ENCODE measurements around the gene CPNE7.
A peak's percentile ranks its signal among the peaks of the same experiment; 100 is the strongest.

Gene CPNE7

DNA sequence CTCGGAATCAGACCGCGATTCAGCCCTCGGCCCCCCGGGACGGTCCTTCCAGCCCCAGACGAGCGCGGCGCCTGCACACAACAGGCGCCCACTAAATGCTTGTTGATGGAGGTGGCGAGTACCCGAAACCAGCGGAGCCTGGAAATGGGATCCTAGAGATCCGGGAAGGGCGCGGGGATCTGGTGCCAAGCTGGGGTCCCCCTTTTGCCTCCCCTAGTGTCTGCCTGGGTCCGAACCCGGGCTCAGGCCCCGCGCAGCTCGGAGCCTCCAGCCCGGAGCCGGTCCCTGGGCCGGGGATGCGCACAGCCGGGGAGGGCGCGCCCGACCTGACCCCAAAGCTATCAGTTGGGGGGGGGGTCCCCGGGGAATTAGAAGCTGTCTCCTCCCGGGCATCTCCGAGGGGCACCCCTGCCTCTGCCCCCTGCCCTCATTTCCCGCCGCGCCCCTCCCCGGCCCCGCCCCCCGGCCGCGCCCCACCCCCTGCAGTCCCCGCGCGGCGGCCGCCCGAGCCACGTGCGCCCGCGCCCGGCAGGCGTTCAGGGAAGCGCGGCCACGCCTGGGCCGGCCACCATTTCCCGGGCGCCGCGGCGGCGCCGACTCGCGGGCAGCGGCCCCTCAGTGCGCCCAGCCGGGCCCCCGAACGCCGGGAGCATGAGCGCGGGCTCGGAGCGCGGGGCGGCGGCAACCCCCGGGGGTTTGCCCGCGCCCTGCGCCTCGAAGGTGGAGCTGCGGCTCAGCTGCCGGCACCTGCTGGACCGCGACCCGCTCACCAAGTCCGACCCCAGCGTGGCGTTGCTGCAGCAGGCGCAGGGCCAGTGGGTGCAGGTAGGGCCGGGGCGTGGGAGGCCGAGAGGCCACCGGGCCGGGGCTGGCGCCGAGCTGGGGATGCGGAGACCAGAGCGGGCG is at the start of gene CPNE7:
Gene CPNE7 (plus strand): TSS at position 512 of the 906 bp plus-strand sequence. CDS start 140 bp downstream, at position 652.
- TF ChIP-seq, protein P1, sequence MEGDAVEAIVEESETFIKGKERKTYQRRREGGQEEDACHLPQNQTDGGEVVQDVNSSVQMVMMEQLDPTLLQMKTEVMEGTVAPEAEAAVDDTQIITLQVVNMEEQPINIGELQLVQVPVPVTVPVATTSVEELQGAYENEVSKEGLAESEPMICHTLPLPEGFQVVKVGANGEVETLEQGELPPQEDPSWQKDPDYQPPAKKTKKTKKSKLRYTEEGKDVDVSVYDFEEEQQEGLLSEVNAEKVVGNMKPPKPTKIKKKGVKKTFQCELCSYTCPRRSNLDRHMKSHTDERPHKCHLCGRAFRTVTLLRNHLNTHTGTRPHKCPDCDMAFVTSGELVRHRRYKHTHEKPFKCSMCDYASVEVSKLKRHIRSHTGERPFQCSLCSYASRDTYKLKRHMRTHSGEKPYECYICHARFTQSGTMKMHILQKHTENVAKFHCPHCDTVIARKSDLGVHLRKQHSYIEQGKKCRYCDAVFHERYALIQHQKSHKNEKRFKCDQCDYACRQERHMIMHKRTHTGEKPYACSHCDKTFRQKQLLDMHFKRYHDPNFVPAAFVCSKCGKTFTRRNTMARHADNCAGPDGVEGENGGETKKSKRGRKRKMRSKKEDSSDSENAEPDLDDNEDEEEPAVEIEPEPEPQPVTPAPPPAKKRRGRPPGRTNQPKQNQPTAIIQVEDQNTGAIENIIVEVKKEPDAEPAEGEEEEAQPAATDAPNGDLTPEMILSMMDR (IDR thresholded peaks at IDR 0.05; ENCODE audit: poor library complexity, severe bottlenecking), result no peak
- peaks cover 13% of the 10 kb centered on the region for H3K36me3 ChIP-seq (ENCODE audit: low read depth)
- ATAC-seq (ENCODE audit: low read depth) (peak; percentile 31), DNase-seq (ENCODE audit: low spot score) (peak; percentile 68)
- H3K4me1 ChIP-seq (ENCODE audit: insufficient read depth, poor library complexity, severe bottlenecking), result no peaks in the 10 kb centered on the region
- no peaks in the 10 kb centered on the region for H3K27me3 ChIP-seq (ENCODE audit: insufficient read depth, poor library complexity, severe bottlenecking)
- H3K27ac ChIP-seq (ENCODE audit: poor library complexity, severe bottlenecking), result peak within 1 kb of the TSS; percentile 53
- no peaks in the 10 kb centered on the region for H3K9me3 ChIP-seq (ENCODE audit: severe bottlenecking)
- H3K4me3 ChIP-seq (ENCODE audit: severe bottlenecking), result peak within 1 kb of the TSS; percentile 81

DNA sequence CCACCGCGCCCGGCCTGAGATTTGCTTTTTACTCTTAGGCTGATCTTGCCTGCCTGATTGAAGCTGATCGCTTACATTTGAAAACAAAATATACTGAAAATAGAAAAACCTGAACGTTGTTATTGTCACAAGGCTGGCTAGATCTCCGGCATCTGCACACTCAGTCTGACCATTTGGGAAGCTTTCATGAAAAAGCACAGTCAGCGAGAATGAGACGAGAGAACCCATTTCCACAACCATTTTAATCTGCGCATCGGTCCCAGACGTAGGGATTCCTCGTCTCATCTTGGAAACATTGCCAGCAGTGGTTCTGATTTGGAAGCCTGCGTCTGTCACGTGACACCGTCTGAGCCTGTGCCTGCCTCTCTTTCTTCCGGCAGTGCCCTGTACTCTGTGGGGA is 46.5 kb upstream of the CPNE7 start:
- no peaks in the 10 kb centered on the region for H3K27me3 ChIP-seq (ENCODE audit: insufficient read depth, poor library complexity, severe bottlenecking)
- ATAC-seq (ENCODE audit: low read depth) (no peak), DNase-seq (ENCODE audit: low spot score) (no peak)
- no peak overlapping the region for H3K27ac ChIP-seq (ENCODE audit: poor library complexity, severe bottlenecking)
- peaks cover 88% of the 10 kb centered on the region for H3K36me3 ChIP-seq (ENCODE audit: low read depth)
- H3K4me3 ChIP-seq (ENCODE audit: severe bottlenecking), result no peak overlapping the region
- TF ChIP-seq, protein P1 (IDR thresholded peaks at IDR 0.05; ENCODE audit: poor library complexity, severe bottlenecking), result no peak
- no peaks in the 10 kb centered on the region for H3K4me1 ChIP-seq (ENCODE audit: insufficient read depth, poor library complexity, severe bottlenecking)
- no peaks in the 10 kb centered on the region for H3K9me3 ChIP-seq (ENCODE audit: severe bottlenecking)

DNA sequence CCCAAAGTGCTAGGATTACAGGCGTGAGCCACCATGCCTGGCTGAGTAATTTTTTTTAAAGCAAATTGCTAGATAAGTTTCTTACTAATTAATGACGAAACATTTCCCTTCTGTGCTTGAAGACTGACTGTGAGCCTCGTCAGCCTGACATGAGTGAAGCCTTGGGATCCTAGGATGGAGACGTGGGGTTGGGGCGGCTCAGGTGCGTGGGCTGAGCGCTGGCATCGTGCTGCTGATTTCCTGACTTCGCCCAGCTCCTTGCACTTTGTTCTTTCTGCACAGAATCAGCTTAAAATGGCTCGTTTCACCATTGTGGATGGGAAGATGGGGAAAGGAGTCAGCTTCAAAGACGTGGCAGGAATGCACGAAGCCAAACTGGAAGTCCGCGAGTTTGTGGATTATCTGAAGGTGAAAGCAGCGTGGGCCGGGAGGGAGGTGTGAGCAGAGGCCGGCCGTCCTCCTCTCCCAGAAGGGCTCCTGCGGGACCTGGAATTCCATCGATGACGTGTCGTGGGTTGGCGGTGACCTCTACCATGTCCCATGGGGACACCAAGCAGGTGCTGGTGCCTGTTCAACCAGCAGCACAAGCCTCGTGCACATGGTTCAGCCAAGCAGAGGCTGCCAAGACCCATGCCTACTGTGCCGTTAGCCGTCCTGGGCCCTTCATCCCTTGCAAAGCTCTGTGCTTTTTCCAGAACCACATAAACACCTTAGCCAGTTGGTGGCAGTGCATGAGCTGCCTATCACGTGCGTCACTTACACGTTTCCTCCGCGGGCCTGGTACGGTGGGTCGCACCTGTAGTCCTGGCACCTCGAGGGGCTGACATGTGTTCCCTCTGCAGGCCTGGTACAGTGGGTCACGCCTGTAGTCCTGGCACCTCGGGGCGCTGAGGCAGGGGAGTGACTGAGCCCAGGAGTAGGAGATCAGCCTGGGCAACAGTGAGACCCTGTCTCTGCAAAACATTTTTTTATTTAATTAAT is 44.9 kb upstream of the CPNE7 start:
- TF ChIP-seq, protein P1 (IDR thresholded peaks at IDR 0.05; ENCODE audit: poor library complexity, severe bottlenecking), result no peak
- DNase-seq (ENCODE audit: low spot score) (no peak), ATAC-seq (ENCODE audit: low read depth) (no peak)
- Histone ChIP-seq H3K4me3 (ENCODE audit: severe bottlenecking) (no peak overlapping the region), H3K27me3 (ENCODE audit: insufficient read depth, poor library complexity, severe bottlenecking) (no peaks in the 10 kb centered on the region), H3K9me3 (ENCODE audit: severe bottlenecking) (no peaks in the 10 kb centered on the region), H3K36me3 (ENCODE audit: low read depth) (peaks cover 88% of the 10 kb centered on the region), H3K4me1 (ENCODE audit: insufficient read depth, poor library complexity, severe bottlenecking) (no peaks in the 10 kb centered on the region), H3K27ac (ENCODE audit: poor library complexity, severe bottlenecking) (no peak overlapping the region)

DNA sequence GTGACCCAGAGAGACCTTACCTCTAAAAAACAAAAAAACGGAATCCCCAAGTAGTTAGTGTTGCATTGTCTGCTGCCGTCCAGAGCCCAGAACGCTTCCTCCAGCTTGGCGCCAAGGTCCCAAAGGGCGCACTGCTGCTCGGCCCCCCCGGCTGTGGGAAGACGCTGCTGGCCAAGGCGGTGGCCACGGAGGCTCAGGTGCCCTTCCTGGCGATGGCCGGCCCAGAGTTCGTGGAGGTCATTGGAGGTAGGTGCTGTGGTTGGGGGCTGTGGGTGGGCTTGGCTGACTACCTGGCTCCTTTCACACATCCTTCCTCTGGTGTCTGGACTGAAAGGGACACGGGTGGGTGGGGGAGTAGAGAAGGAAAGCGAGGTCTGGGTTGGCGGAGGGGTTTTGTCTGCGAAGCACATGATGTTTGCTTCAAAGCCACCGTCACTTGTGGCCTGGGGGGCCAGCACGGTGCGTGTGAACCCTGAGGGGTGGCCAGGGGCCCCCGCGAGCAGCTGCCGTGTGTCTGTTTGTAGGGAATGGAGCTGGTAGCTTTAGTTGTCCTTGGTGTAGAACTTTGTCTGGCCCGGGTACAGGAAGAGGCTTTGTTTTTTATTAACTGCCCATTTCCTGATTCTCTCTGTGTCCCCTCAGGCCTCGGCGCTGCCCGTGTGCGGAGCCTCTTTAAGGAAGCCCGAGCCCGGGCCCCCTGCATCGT is 43.6 kb upstream of the CPNE7 start:
- Histone ChIP-seq H3K4me3 (ENCODE audit: severe bottlenecking) (no peak overlapping the region), H3K4me1 (ENCODE audit: insufficient read depth, poor library complexity, severe bottlenecking) (no peaks in the 10 kb centered on the region), H3K9me3 (ENCODE audit: severe bottlenecking) (no peaks in the 10 kb centered on the region), H3K27me3 (ENCODE audit: insufficient read depth, poor library complexity, severe bottlenecking) (no peaks in the 10 kb centered on the region), H3K27ac (ENCODE audit: poor library complexity, severe bottlenecking) (no peak overlapping the region), H3K36me3 (ENCODE audit: low read depth) (peaks cover 83% of the 10 kb centered on the region)
- ATAC-seq (ENCODE audit: low read depth) (no peak), DNase-seq (ENCODE audit: low spot score) (no peak)
- TF ChIP-seq, protein P1 (IDR thresholded peaks at IDR 0.05; ENCODE audit: poor library complexity, severe bottlenecking), result no peak
